WTC11 (cell line): ENCODE data around the gene ZNF212. TPM values are rescaled to one million over a fixed set of nuclear protein-coding genes. Genes with fewer than 3 reads are reported as not detected.

Experiments
- ATAC-seq: fragments of 200-7000 bp; cut with Tn5 transposase; 2 replicates; pipeline ENCODE4 v1.10.0; 2021; ENCODE audit warnings: mild to moderate bottlenecking, moderate library complexity
- CTCF ChIA-PET: fragments of 300-600 bp; sonication (Branson Sonifier 250); formaldehyde crosslinking; loops from one replicate; lab custom pipeline; 2021; ENCODE audit warnings: antibody characterized with exemption; lab: Charles Lee
- POLR2A ChIA-PET: fragments of 350-600 bp; sonication (Branson Sonifier 250); formaldehyde crosslinking; loops from one replicate; lab custom pipeline; 2021; ENCODE audit warnings: antibody characterized with exemption; lab: Charles Lee
- DNase-seq: peaks from one replicate; pipeline ENCODE4 v3.0.0; 2021; ENCODE audit warnings: low spot score
- H3K27ac Mint-ChIP-seq: 2 replicates; pipeline ENCODE4 v1.8.0; 2021; ENCODE audit warnings: mixed read lengths
- H3K27me3 Mint-ChIP-seq: 2 replicates; pipeline ENCODE4 v1.8.0; 2021; ENCODE audit warnings: low read depth, mild to moderate bottlenecking, moderate library complexity, mixed read lengths
- H3K36me3 Mint-ChIP-seq: 2 replicates; pipeline ENCODE4 v1.8.0; 2021; ENCODE audit warnings: mixed read lengths
- H3K4me1 Mint-ChIP-seq: 2 replicates; pipeline ENCODE4 v1.8.0; 2022; ENCODE audit warnings: mixed read lengths
- H3K4me3 Mint-ChIP-seq: 2 replicates; pipeline ENCODE4 v1.8.0; 2021; ENCODE audit warnings: mild to moderate bottlenecking, moderate library complexity, mixed read lengths
- H3K9me3 Mint-ChIP-seq: 2 replicates; pipeline ENCODE4 v1.8.0; 2021; ENCODE audit warnings: mixed read lengths
- AFF4 ChIP-seq: sonication (generic); formaldehyde crosslinking; IDR thresholded peaks from 2 replicates; pipeline ENCODE4 v1.8.1; 2023; ENCODE audit warnings: mild to moderate bottlenecking, missing genetic modification reagents, borderline replicate concordance
- ARID4B ChIP-seq: sonication (generic); formaldehyde crosslinking; IDR thresholded peaks from 2 replicates; pipeline ENCODE4 v1.8.0; 2023; ENCODE audit warnings: missing genetic modification reagents, mild to moderate bottlenecking, borderline replicate concordance
- ATF3 ChIP-seq: sonication (generic); formaldehyde crosslinking; conservative IDR thresholded peaks from 2 replicates; pipeline ENCODE4 v1.8.1; 2022; ENCODE audit warnings: mild to moderate bottlenecking, missing genetic modification reagents
- CREM ChIP-seq: sonication (generic); formaldehyde crosslinking; IDR thresholded peaks from 2 replicates; pipeline ENCODE4 v1.8.1; 2022; ENCODE audit warnings: mild to moderate bottlenecking, missing genetic modification reagents, moderate library complexity
- E2F1 ChIP-seq: sonication (generic); formaldehyde crosslinking; IDR thresholded peaks from 2 replicates; pipeline ENCODE4 v1.8.0; 2022; ENCODE audit warnings: mild to moderate bottlenecking, missing genetic modification reagents
- EMX1 ChIP-seq: fragments of 250-450 bp; sonication (Bioruptor Pico); IDR thresholded peaks from 2 replicates; pipeline ENCODE4 v1.8.0; 2021; ENCODE audit warnings: mild to moderate bottlenecking
- ETV6 ChIP-seq: sonication (generic); formaldehyde crosslinking; IDR thresholded peaks from 2 replicates; pipeline ENCODE4 v1.8.1; 2022; ENCODE audit warnings: mild to moderate bottlenecking, missing genetic modification reagents
- FOXJ3 ChIP-seq: sonication (generic); formaldehyde crosslinking; IDR thresholded peaks from 2 replicates; pipeline ENCODE4 v1.9.0; 2021; ENCODE audit warnings: missing genetic modification reagents, mild to moderate bottlenecking, borderline replicate concordance
- GABPB1 ChIP-seq: sonication (generic); formaldehyde crosslinking; IDR thresholded peaks from 2 replicates; pipeline ENCODE4 v1.8.1; 2023; ENCODE audit warnings: mild to moderate bottlenecking, missing genetic modification reagents
- HMGA2 ChIP-seq: fragments of 250-450 bp; sonication (Bioruptor Pico); IDR thresholded peaks from 2 replicates; pipeline ENCODE4 v1.4.0; 2021; ENCODE audit warnings: mild to moderate bottlenecking, moderate library complexity
- JAZF1 ChIP-seq: fragments of 250-450 bp; sonication (Bioruptor Pico); IDR thresholded peaks from 2 replicates; pipeline ENCODE4 v1.9.0; 2021; ENCODE audit warnings: moderate library complexity, mild to moderate bottlenecking, inconsistent platforms
- MLX ChIP-seq: sonication (generic); formaldehyde crosslinking; IDR thresholded peaks from 2 replicates; pipeline ENCODE4 v1.8.1; 2023; ENCODE audit warnings: mild to moderate bottlenecking, missing genetic modification reagents, moderate library complexity
- MXD4 ChIP-seq: fragments of 250-450 bp; sonication (Bioruptor Pico); IDR thresholded peaks from 2 replicates; pipeline ENCODE4 v1.8.0; 2021; ENCODE audit warnings: mild to moderate bottlenecking, moderate library complexity, borderline replicate concordance
- NFATC4 ChIP-seq: fragments of 250-450 bp; sonication (Bioruptor Pico); IDR thresholded peaks from 2 replicates; pipeline ENCODE4 v1.9.0; 2021; ENCODE audit warnings: mild to moderate bottlenecking
- NFE2L1 ChIP-seq: sonication (generic); formaldehyde crosslinking; IDR thresholded peaks from 2 replicates; pipeline ENCODE4 v1.8.1; 2023; ENCODE audit warnings: missing genetic modification reagents
- NR2C2 ChIP-seq: sonication (generic); formaldehyde crosslinking; IDR thresholded peaks from 2 replicates; pipeline ENCODE4 v1.8.0; 2022; ENCODE audit warnings: mild to moderate bottlenecking, missing genetic modification reagents
- PREB ChIP-seq: sonication (generic); formaldehyde crosslinking; IDR thresholded peaks from 2 replicates; pipeline ENCODE4 v1.8.1; 2022; ENCODE audit warnings: mild to moderate bottlenecking, missing genetic modification reagents, moderate library complexity, borderline replicate concordance
- RELA ChIP-seq: sonication (generic); formaldehyde crosslinking; IDR thresholded peaks from 2 replicates; pipeline ENCODE4 v1.8.1; 2022; ENCODE audit warnings: missing genetic modification reagents, mild to moderate bottlenecking, borderline replicate concordance
- RORB ChIP-seq: fragments of 250-450 bp; sonication (Bioruptor Pico); IDR thresholded peaks from 2 replicates; pipeline ENCODE4 v1.9.0; 2021; ENCODE audit warnings: mild to moderate bottlenecking
- SMAD4 ChIP-seq: sonication (generic); formaldehyde crosslinking; IDR thresholded peaks from 2 replicates; pipeline ENCODE4 v1.8.0; 2022; ENCODE audit warnings: mild to moderate bottlenecking, missing genetic modification reagents
- USF1 ChIP-seq: sonication (generic); formaldehyde crosslinking; IDR thresholded peaks from 2 replicates; pipeline ENCODE4 v1.8.0; 2022; ENCODE audit warnings: mild to moderate bottlenecking, missing genetic modification reagents
- ZNF138 ChIP-seq: sonication (generic); formaldehyde crosslinking; conservative IDR thresholded peaks from 2 replicates; pipeline ENCODE4 v1.8.1; 2022; ENCODE audit warnings: mild to moderate bottlenecking, moderate library complexity, missing genetic modification reagents
- total RNA-seq: library from RNA; stranded (reverse); gene quantifications from 3 replicates; pipeline ENCODE4 v1.2.3, GENCODE V29; 2021

ZNF212 gene
- total RNA-seq, 1 experiment from 2014 or later = 23.0 TPM

GRCh38 chr7:149282331-149282655 is 42.8 kb downstream of the ZNF212 start (continued):
- TF ChIP-seq ARID4B (CRISPR knock-in tag) = no peak
- no peak for TF ChIP-seq NFE2L1 (CRISPR knock-in tag)

- ATAC-seq (no peak), DNase-seq (no peak)
- TF ChIP-seq E2F1 (CRISPR knock-in tag) (no peak), GABPB1 (CRISPR knock-in tag) (no peak), NR2C2 (CRISPR knock-in tag) (no peak), PREB (no peak), CREM (CRISPR knock-in tag) (no peak), USF1 (CRISPR knock-in tag) (no peak), MLX (CRISPR knock-in tag) (no peak), FOXJ3 (no peak), EMX1 (CRISPR knock-in tag) (no peak), ATF3 (CRISPR knock-in tag) (no peak), MXD4 (CRISPR knock-in tag) (no peak), AFF4 (CRISPR knock-in tag) (no peak), ETV6 (CRISPR knock-in tag) (no peak), ZNF138 (CRISPR knock-in tag) (no peak), JAZF1 (CRISPR knock-in tag) (no peak), NFATC4 (CRISPR knock-in tag) (no peak), RORB (CRISPR knock-in tag) (no peak), HMGA2 (no peak), SMAD4 (CRISPR knock-in tag) (no peak), RELA (CRISPR knock-in tag) (no peak)
- Mint-ChIP-seq H3K9me3 (no peaks in the 10 kb centered on the region), H3K27me3 (peaks cover 27% of the 10 kb centered on the region), H3K36me3 (peaks cover 16% of the 10 kb centered on the region), H3K4me1 (peaks cover 17% of the 10 kb centered on the region), H3K27ac (no peak overlapping the region), H3K4me3 (no peak overlapping the region)
- ChIA-PET POLR2A (interaction anchor here (2.0 kb wide), 1 partner anchor 21 kb away, joined by 7 read pairs; the partner anchor contains the start of gene ZNF783), CTCF (interaction anchor here (3.1 to 3.5 kb wide), 2 partner anchors 22 to 36 kb away, joined by 35 to 44 read pairs; partner anchors contain the start of gene ZNF783)
Observed at GRCh38 chr7:149283321-149283720, 43.9 kb downstream of the ZNF212 start.
